Measurements from ENCODE around the gene FREM3. TPM values are rescaled to one million over a fixed set of nuclear protein-coding genes. Genes with fewer than 3 reads are reported as not detected.
"Not testable (repeated sequence)": the region's sequence is repeated elsewhere in the genome, so short reads cannot be mapped to it uniquely, and the experiment has no call there.

Gene FREM3
- total RNA-seq, 4 donors from 2014 or later: not detected

DNA sequence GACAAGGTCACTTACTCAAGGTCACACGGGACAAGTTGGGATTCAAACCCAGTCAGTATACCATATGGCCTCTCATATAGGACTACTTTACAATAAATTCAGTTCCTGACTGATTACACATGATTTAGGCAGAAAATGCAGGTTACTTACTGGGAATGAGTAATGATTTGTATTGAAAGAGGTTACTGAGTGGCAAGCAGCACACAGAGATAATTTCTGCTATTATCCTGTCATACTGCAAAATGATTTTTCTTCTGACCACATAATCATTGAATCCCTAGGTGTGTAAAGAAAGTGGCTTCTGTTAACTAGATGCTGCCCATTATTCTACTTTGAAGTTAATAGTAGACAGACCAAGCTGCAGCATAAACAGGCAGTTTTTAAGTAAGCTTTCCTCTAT, 8.2 kb downstream of the FREM3 start:
- Histone ChIP-seq H3K9me3 (no peaks in the 10 kb centered on the region), H3K36me3 (no peaks in the 10 kb centered on the region), H3K4me3 (no peak overlapping the region), H3K27me3 (no peaks in the 10 kb centered on the region), H3K4me1 (no peaks in the 10 kb centered on the region), H3K27ac (no peak overlapping the region)
- no peak for TF ChIP-seq POLR2A (IDR thresholded peaks at IDR 0.05)
- TF ChIP-seq, protein P1, sequence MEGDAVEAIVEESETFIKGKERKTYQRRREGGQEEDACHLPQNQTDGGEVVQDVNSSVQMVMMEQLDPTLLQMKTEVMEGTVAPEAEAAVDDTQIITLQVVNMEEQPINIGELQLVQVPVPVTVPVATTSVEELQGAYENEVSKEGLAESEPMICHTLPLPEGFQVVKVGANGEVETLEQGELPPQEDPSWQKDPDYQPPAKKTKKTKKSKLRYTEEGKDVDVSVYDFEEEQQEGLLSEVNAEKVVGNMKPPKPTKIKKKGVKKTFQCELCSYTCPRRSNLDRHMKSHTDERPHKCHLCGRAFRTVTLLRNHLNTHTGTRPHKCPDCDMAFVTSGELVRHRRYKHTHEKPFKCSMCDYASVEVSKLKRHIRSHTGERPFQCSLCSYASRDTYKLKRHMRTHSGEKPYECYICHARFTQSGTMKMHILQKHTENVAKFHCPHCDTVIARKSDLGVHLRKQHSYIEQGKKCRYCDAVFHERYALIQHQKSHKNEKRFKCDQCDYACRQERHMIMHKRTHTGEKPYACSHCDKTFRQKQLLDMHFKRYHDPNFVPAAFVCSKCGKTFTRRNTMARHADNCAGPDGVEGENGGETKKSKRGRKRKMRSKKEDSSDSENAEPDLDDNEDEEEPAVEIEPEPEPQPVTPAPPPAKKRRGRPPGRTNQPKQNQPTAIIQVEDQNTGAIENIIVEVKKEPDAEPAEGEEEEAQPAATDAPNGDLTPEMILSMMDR (IDR thresholded peaks at IDR 0.05): no peak
- no peak for TF ChIP-seq POLR2AphosphoS5 (IDR thresholded peaks at IDR 0.05)
- no peak for TF ChIP-seq EP300 (IDR thresholded peaks at IDR 0.05; ENCODE audit: low read depth)
- DNase-seq: no peak
- in situ Hi-C loops (cut with MboI; ENCODE audit: low pct_ligation_motif_present in 1 of 4, low pct_unique_long_range_greater_than_20kb in 1 of 4, low sequenced_read_pairs in 3 of 4) (no loop called here), intact Hi-C loops (cut with DNase I; ENCODE audit: low total_unique reads) (no loop called here)
- WGBS, 2 donors (ENCODE audit: low coverage in 1 of 2): 100% methylated on average over 1 of the region's 1 CpG; no CpG with 5 or more reads in 1 of the 2 donors

DNA sequence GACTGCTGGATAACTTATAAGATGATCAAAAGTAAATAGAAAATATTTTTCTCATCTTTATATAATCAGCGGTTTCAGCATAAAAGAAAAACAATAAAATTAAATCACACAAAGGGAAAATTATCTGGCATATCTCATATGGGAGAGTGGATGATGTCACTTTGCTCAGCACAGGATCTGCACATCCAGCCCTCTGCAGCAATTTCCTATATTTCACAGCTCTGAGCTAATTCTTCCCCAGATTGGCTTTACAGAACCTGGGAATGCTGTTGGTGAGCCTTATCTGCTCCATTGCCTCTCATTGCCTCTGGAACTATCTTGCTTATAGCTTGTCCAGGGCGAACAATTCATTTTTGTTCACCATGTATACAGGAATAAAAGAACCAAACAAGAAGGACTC, 21.0 kb downstream of the FREM3 start:
- no peak for DNase-seq
- H3K9me3 ChIP-seq: no peaks in the 10 kb centered on the region
- intact Hi-C loops (cut with DNase I; ENCODE audit: low total_unique reads): no loop called here
- WGBS, 2 donors (ENCODE audit: low coverage in 1 of 2): 72 to 80% methylated on average over 2 of the region's 2 CpGs
- no peak overlapping the region for H3K27ac ChIP-seq
- no peaks in the 10 kb centered on the region for H3K4me1 ChIP-seq
- TF ChIP-seq POLR2A (IDR thresholded peaks at IDR 0.05) (no peak), EP300 (IDR thresholded peaks at IDR 0.05; ENCODE audit: low read depth) (no peak), POLR2AphosphoS5 (IDR thresholded peaks at IDR 0.05) (no peak)
- TF ChIP-seq, protein P1 (IDR thresholded peaks at IDR 0.05): no peak
- no peaks in the 10 kb centered on the region for H3K27me3 ChIP-seq
- in situ Hi-C loops (cut with MboI; ENCODE audit: low pct_ligation_motif_present in 1 of 4, low pct_unique_long_range_greater_than_20kb in 1 of 4, low sequenced_read_pairs in 3 of 4): no loop called here
- no peaks in the 10 kb centered on the region for H3K36me3 ChIP-seq
- H3K4me3 ChIP-seq: no peak overlapping the region

DNA sequence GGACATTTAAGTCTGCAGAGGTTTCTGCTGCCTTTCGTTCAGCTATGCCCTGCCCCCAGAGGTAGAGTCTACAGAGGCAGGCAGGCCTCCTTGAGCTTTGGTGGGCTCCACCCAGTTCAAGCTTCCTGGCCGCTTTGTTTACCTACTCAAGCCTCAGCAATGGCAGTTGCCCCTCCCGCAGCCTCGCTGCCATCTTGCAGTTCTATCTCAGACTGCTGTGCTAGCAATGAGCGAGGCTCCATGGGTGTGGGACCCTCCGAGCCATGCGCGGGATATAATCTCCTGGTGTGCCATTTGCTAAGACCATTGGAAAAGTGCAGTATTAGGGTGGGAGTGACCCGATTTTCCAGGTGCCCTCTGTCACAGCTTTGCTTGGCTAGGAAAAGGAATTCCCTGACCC, 26.8 kb downstream of the FREM3 start:
- intact Hi-C loops (cut with DNase I; ENCODE audit: low total_unique reads): loop anchor here (2.0 kb wide), 1 partner anchor 75 kb away; no protein-coding TSS in a partner anchor
- H3K4me1 ChIP-seq; H3K27ac ChIP-seq; H3K36me3 ChIP-seq; DNase-seq; in situ Hi-C loops (cut with MboI; ENCODE audit: low pct_ligation_motif_present in 1 of 4, low pct_unique_long_range_greater_than_20kb in 1 of 4, low sequenced_read_pairs in 3 of 4); H3K27me3 ChIP-seq; H3K4me3 ChIP-seq; H3K9me3 ChIP-seq: not testable (repeated sequence)
- 97% methylated on average over 9 of the region's 9 CpGs; no CpG with 5 or more reads in 1 of the 2 donors for WGBS, 2 donors (ENCODE audit: low coverage in 1 of 2)

DNA sequence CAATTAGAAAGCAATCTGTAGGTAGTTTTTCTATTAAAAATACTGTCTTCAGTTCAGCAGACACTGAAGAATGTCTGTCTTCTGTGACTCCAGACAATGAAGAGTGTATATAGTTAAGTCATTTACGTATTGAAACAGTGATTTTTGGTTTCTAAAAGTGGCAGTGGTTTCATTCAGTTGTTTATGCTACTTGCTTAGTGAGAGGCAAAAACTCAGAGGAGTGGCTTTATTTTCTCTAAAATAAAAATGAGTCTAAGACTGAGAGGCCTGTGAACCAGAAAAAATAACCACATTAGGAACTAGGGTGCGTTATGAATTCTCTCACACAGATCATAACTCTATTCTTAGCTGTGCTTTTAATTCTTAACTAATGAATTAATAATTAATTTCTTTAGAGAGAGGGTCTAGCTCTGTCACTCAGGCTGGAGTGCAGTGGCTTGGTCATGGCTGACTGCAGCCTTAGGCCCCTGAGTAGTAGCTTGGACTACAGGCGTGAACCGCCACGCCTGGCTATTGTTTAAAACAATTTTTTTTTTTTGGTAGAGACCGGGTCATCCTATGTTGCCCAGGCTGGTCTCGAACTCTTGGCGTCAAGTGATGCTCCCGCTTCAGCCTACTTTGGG, 31.4 kb downstream of the FREM3 start:
- no peaks in the 10 kb centered on the region for H3K27me3 ChIP-seq
- no peak overlapping the region for H3K4me3 ChIP-seq
- WGBS, 2 donors (ENCODE audit: low coverage in 1 of 2): 86 to 88% methylated on average over 9 of the region's 9 CpGs
- H3K4me1 ChIP-seq: no peaks in the 10 kb centered on the region
- no peak for TF ChIP-seq POLR2AphosphoS5 (IDR thresholded peaks at IDR 0.05)
- no peak for TF ChIP-seq POLR2A (IDR thresholded peaks at IDR 0.05)
- TF ChIP-seq, protein P1 (IDR thresholded peaks at IDR 0.05): no peak
- TF ChIP-seq EP300 (IDR thresholded peaks at IDR 0.05; ENCODE audit: low read depth): no peak
- H3K27ac ChIP-seq: no peak overlapping the region
- no peak for DNase-seq
- H3K9me3 ChIP-seq: no peaks in the 10 kb centered on the region
- H3K36me3 ChIP-seq: no peaks in the 10 kb centered on the region
- in situ Hi-C loops (cut with MboI; ENCODE audit: low pct_ligation_motif_present in 1 of 4, low pct_unique_long_range_greater_than_20kb in 1 of 4, low sequenced_read_pairs in 3 of 4) (no loop called here), intact Hi-C loops (cut with DNase I; ENCODE audit: low total_unique reads) (no loop called here)

DNA sequence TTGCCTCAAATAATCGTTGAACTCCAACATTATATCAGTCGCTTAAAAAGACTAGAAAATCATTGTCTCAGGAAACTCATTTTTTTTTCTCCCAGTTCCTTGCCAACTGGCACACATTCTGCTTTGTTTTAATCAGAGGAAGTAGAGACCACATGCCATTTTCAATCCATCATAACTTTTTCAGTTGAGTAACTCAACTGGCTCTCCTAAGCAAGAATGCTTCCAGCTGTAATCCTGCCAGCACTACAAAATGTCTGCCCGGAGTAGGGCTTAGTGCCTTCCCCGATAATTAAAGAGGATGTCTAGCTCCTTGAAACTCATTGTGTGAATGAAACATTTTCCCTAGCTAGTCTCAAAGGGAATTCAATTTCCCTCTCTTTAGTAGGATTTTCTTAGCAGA, 33.0 kb downstream of the FREM3 start:
- no peak for DNase-seq
- in situ Hi-C loops (cut with MboI; ENCODE audit: low pct_ligation_motif_present in 1 of 4, low pct_unique_long_range_greater_than_20kb in 1 of 4, low sequenced_read_pairs in 3 of 4): no loop called here
- TF ChIP-seq EP300 (IDR thresholded peaks at IDR 0.05; ENCODE audit: low read depth) (no peak), POLR2AphosphoS5 (IDR thresholded peaks at IDR 0.05) (peak in 1 of 3 donors; percentile 28), POLR2A (IDR thresholded peaks at IDR 0.05) (no peak)
- TF ChIP-seq, protein P1 (IDR thresholded peaks at IDR 0.05): no peak

More for the DNA sequence above, 33.0 kb downstream of the FREM3 start:
- intact Hi-C loops (cut with DNase I; ENCODE audit: low total_unique reads): no loop called here
- Histone ChIP-seq H3K4me3 (no peak overlapping the region), H3K4me1 (no peaks in the 10 kb centered on the region), H3K27me3 (no peaks in the 10 kb centered on the region), H3K27ac (no peak overlapping the region), H3K36me3 (no peaks in the 10 kb centered on the region), H3K9me3 (no peaks in the 10 kb centered on the region)
- WGBS, 2 donors (ENCODE audit: low coverage in 1 of 2): 34 to 42% methylated on average over 4 of the region's 4 CpGs

All from transverse colon (tissue), 4 donors.